Ishikawa (cell line): ENCODE results near the gene CFTR.

Source experiments
- CEBPB ChIP-seq: IDR thresholded peaks from 2 replicates; pipeline ENCODE4 v1.6.1; 2012
- CREB1 ChIP-seq: IDR thresholded peaks from 2 replicates; pipeline ENCODE4 v1.6.1; 2012; ENCODE audit warnings: low read depth
- EGR1 ChIP-seq: IDR thresholded peaks from 2 replicates; pipeline ENCODE4 v1.6.1; 2012
- EP300 ChIP-seq: IDR thresholded peaks from 2 replicates; pipeline ENCODE4 v1.6.1; 2012; ENCODE audit warnings: borderline replicate concordance
- FOXM1 ChIP-seq: IDR thresholded peaks from 2 replicates; pipeline ENCODE4 v1.6.1; 2012; ENCODE audit warnings: low read depth, borderline replicate concordance
- MAX ChIP-seq: IDR thresholded peaks from 2 replicates; pipeline ENCODE4 v1.6.1; 2012
- NFIC ChIP-seq: IDR thresholded peaks from 2 replicates; pipeline ENCODE4 v1.6.1; 2012
- RAD21 ChIP-seq: IDR thresholded peaks from 2 replicates; pipeline ENCODE4 v1.6.1; 2012; ENCODE audit warnings: low read depth
- REST ChIP-seq: IDR thresholded peaks from 2 replicates; pipeline ENCODE4 v1.6.1; 2012; ENCODE audit warnings: low read depth, mild to moderate bottlenecking
- TAF1 ChIP-seq: IDR thresholded peaks from 2 replicates; pipeline ENCODE4 v1.6.1; 2012; ENCODE audit warnings: low read depth, mild to moderate bottlenecking
- TCF12 ChIP-seq: IDR thresholded peaks from 2 replicates; pipeline ENCODE4 v1.6.1; 2012; ENCODE audit warnings: low read depth
- TEAD4 ChIP-seq: IDR thresholded peaks from 2 replicates; pipeline ENCODE4 v1.6.1; 2012
- USF1 ChIP-seq: IDR thresholded peaks from 2 replicates; pipeline ENCODE4 v1.6.1; 2012
- YY1 ChIP-seq: IDR thresholded peaks from 2 replicates; pipeline ENCODE4 v1.6.1; 2012; ENCODE audit warnings: low read depth
- ZBTB7A ChIP-seq: IDR thresholded peaks from 2 replicates; pipeline ENCODE4 v1.6.1; 2012; ENCODE audit warnings: low read depth

CFTR gene

GRCh38 chr7:117667456-117667855 is 187.6 kb downstream of the CFTR start:
- no peak for TF ChIP-seq NFIC
- no peak for TF ChIP-seq TCF12
- no peak for TF ChIP-seq RAD21
- no peak for TF ChIP-seq EP300
- no peak for TF ChIP-seq ZBTB7A
- no peak for TF ChIP-seq EGR1
- no peak for TF ChIP-seq CREB1
- no peak for TF ChIP-seq MAX
- TF ChIP-seq FOXM1: no peak
- no peak for TF ChIP-seq REST
- TF ChIP-seq YY1: no peak
- TF ChIP-seq CEBPB: no peak
- TF ChIP-seq USF1: no peak
- TF ChIP-seq TAF1: no peak
- no peak for TF ChIP-seq TEAD4

GRCh38 chr7:117669818-117670217 is 190.0 kb downstream of the CFTR start:
- TF ChIP-seq FOXM1: no peak
- TF ChIP-seq USF1: no peak
- TF ChIP-seq NFIC: no peak
- TF ChIP-seq TCF12: no peak
- no peak for TF ChIP-seq TEAD4
- no peak for TF ChIP-seq EP300
- TF ChIP-seq CEBPB: no peak
- TF ChIP-seq TAF1: no peak
- TF ChIP-seq YY1: no peak
- no peak for TF ChIP-seq ZBTB7A

GRCh38 chr7:117672453-117672852 is 192.6 kb downstream of the CFTR start:
- TF ChIP-seq TEAD4 (no peak), TAF1 (no peak), EGR1 (no peak), TCF12 (no peak), RAD21 (no peak), REST (no peak), CEBPB (no peak), CREB1 (no peak), YY1 (no peak), MAX (no peak), EP300 (no peak), USF1 (no peak), FOXM1 (no peak), NFIC (no peak), ZBTB7A (no peak)

GRCh38 chr7:117673367-117673766 is 193.5 kb downstream of the CFTR start:
- TF ChIP-seq USF1 (no peak), TCF12 (no peak), TAF1 (no peak), YY1 (no peak), MAX (no peak), FOXM1 (no peak), EGR1 (no peak)

- TF ChIP-seq FOXM1: no peak
- no peak for TF ChIP-seq TCF12
- TF ChIP-seq RAD21: peak; percentile 33; the same call in 1 of the 2 replicates
- no peak for TF ChIP-seq EP300
- no peak for TF ChIP-seq YY1
- TF ChIP-seq USF1: no peak
Observed at GRCh38 chr7:117673839-117674238, 194.0 kb downstream of the CFTR start.
